GM12878 (cell line): Measurements from ENCODE around the gene NEUROG2. TPM values are rescaled to one million over a fixed set of nuclear protein-coding genes. Genes with fewer than 3 reads are reported as not detected.

Experiments
- ELK1 ChIP-seq: IDR thresholded peaks from 2 replicates; pipeline ENCODE4 v1.6.1; 2012; ENCODE audit warnings: low read depth, low read length, improper control_type of control experiment
- FOS ChIP-seq: IDR thresholded peaks from 3 replicates; pipeline ENCODE4 v1.6.1; 2011; ENCODE audit warnings: borderline replicate concordance; ENCODE audit not compliant: insufficient read length; ENCODE audit errors: extremely low read depth
- KAT2A ChIP-seq: conservative IDR thresholded peaks from 2 replicates; pipeline ENCODE4 v1.6.1; 2011; ENCODE audit warnings: low read depth, low read length; ENCODE audit not compliant: control insufficient read depth
- NKRF ChIP-seq: fragments of 450-650 bp; conservative IDR thresholded peaks from 2 replicates; pipeline ENCODE4 v1.6.1; 2017; ENCODE audit warnings: mild to moderate bottlenecking, moderate library complexity
- POLR2AphosphoS5 ChIP-seq: IDR thresholded peaks from 2 replicates; pipeline ENCODE4 v1.6.1; 2011; ENCODE audit warnings: mild to moderate bottlenecking, low read length, inconsistent platforms
- RCOR1 ChIP-seq: conservative IDR thresholded peaks from 2 replicates; pipeline ENCODE4 v1.6.1; 2012; ENCODE audit warnings: low read depth, low read length, improper control_type of control experiment
- SIN3A ChIP-seq: IDR thresholded peaks from 2 replicates; pipeline ENCODE4 v1.6.1; 2012; ENCODE audit warnings: low read depth, low read length, improper control_type of control experiment
- SMAD5 ChIP-seq: IDR thresholded peaks from 2 replicates; pipeline ENCODE4 v1.6.1; 2016; ENCODE audit warnings: antibody characterized with exemption, low read depth
- SMC3 ChIP-seq: IDR thresholded peaks from 2 replicates; pipeline ENCODE4 v1.6.1; 2011; ENCODE audit warnings: low read length, improper control_type of control experiment, borderline replicate concordance
- TAF1 ChIP-seq: IDR thresholded peaks from 2 replicates; pipeline ENCODE4 v1.6.1; 2011; ENCODE audit warnings: mild to moderate bottlenecking, low read depth, low read length, borderline replicate concordance
- USF2 ChIP-seq: IDR thresholded peaks from 2 replicates; pipeline ENCODE4 v1.6.1; 2011; ENCODE audit warnings: low read depth, low read length, improper control_type of control experiment, borderline replicate concordance
- polyA plus RNA-seq, 11 experiments: library from polyadenylated mRNA; depleted of rRNA in 4 of 11; unstranded in 6 of 11; stranded (reverse) in 5 of 11; fragments of >200 nt; fragmentation: Nextera tagmentation in 4 of 11; fragmentation: Illumina TruSeq in 1 of 11; extraction: Ambion mirVana in 4 of 11; extraction: Trizol in 1 of 11; gene quantifications; 1 replicate in 1 of 11; 2 replicates in 10 of 11; pipeline versions ENCODE4 v1.2.1 to v1.2.3, GENCODE V29; 2011 to 2016; ENCODE audit warnings: inconsistent platforms in 2 of 11, missing spikeins in 2 of 11, low read depth in 1 of 11
- total RNA-seq, 4 experiments: library from RNA; depleted of rRNA in 3 of 4; stranded (reverse); fragments of >200 nt in 3 of 4; fragmentation: Illumina TruSeq in 1 of 4; extraction: Trizol in 1 of 4; gene quantifications; 2 replicates each; pipeline versions ENCODE4 v1.2.1 to v1.2.3, GENCODE V29; 2013 to 2021
- TF ChIP-seq, protein P1 (sequence below), 3 experiments: IDR thresholded peaks in 2 of 3; conservative IDR thresholded peaks in 1 of 3; 2 replicates each; pipeline ENCODE4 v1.5.1; 2011; ENCODE audit warnings: low read depth in 3 of 3, low read length in 3 of 3, mild to moderate bottlenecking in 3 of 3, control low read depth in 2 of 3, moderate library complexity in 2 of 3, inconsistent platforms in 1 of 3, mixed read lengths in 1 of 3; ENCODE audit not compliant: control insufficient read depth in 2 of 3, insufficient read depth in 1 of 3; ENCODE audit errors: extremely low read depth in 1 of 3

The NEUROG2 gene
- total and polyA plus RNA-seq, 10 of the 15 experiments (the other 5 are each of a cell fraction or from before 2014, with no cell fraction given): 0.53 to 3.3 (median 1.1) TPM

DNA sequence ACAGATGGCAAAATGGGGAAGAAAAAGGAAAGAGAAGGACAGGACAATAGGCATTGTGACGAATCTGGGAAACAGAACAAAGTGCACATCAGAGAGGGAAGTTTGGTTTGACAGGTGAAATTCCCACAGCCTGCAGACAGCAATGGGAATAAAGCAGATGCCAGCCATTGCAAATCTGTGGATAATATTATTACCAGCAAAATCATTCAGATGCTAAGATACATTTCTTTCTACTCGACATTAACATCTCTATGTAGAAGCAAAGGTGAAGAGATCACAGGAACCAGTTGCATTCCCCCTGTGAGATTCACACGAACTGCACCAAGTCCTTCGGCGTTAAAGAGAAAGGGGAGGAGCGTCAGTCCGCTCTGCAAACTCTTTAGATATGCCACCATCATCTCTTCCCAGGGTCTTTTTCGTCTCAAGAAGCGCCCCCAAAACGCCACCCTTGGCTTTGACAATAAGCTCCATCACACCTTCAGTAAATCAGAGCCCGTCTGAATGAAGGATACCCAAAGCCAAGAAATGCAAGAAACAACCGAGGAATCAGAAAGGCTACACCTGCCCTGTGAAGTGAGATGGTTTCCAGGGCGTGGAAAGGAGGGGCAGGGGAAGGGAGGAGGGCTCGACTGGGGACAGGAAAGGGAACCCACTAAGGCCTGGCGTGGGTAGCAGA, 1.9 kb downstream of the NEUROG2 start (continued):
- TF ChIP-seq, protein P1, sequence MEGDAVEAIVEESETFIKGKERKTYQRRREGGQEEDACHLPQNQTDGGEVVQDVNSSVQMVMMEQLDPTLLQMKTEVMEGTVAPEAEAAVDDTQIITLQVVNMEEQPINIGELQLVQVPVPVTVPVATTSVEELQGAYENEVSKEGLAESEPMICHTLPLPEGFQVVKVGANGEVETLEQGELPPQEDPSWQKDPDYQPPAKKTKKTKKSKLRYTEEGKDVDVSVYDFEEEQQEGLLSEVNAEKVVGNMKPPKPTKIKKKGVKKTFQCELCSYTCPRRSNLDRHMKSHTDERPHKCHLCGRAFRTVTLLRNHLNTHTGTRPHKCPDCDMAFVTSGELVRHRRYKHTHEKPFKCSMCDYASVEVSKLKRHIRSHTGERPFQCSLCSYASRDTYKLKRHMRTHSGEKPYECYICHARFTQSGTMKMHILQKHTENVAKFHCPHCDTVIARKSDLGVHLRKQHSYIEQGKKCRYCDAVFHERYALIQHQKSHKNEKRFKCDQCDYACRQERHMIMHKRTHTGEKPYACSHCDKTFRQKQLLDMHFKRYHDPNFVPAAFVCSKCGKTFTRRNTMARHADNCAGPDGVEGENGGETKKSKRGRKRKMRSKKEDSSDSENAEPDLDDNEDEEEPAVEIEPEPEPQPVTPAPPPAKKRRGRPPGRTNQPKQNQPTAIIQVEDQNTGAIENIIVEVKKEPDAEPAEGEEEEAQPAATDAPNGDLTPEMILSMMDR (IDR thresholded peaks at IDR 0.05 in 2 of 3, conservative IDR thresholded peaks at IDR 0.05 in 1 of 3; ENCODE audit: control insufficient read depth in 2 of 3, extremely low read depth in 1 of 3, insufficient read depth in 1 of 3, low read depth in 3 of 3, low read length in 3 of 3): no peak
- TF ChIP-seq NKRF (no peak), SMAD5 (0 out of 2 replicates have a peak, but pooled peaks have one; percentile 7), POLR2AphosphoS5 (0 out of 2 replicates have a peak, but pooled peaks have one; percentile 43), RCOR1 (no peak), ELK1 (no peak), USF2 (no peak), SIN3A (0 out of 2 replicates have a peak, but pooled peaks have one; percentile 55), TAF1 (no peak), FOS (no peak), SMC3 (no peak), KAT2A (no peak)
